Stimulated activated CD8-positive, alpha-beta memory T cell treated with anti-CD3 and anti-CD28 coated beads, Interleukin-12 subunit alpha, Interleukin-12 subunit beta, amount 100 ng/mL, for 4 hours (primary cell): ENCODE results near the gene RAD23B.
"Not testable (repeated sequence)": the region's sequence is repeated elsewhere in the genome, so short reads cannot be mapped to it uniquely, and the experiment has no call there.

Source experiments
- DNase-seq: peaks from one replicate; pipeline ENCODE4 v3.0.0-alpha.2; 2020; ENCODE audit warnings: low read depth

RAD23B gene

GRCh38 chr9:107293543-107294085, 10.5 kb downstream of the RAD23B start:
- no peak for DNase-seq

- no peak for DNase-seq
Measured at GRCh38 chr9:107294756-107295155, 11.7 kb downstream of the RAD23B start.

- DNase-seq = no peak
Measured at GRCh38 chr9:107295995-107296394, 12.9 kb downstream of the RAD23B start.

GRCh38 chr9:107296592-107296991, 13.5 kb downstream of the RAD23B start:
- not testable (repeated sequence) for DNase-seq

- no peak for DNase-seq
Measured at GRCh38 chr9:107299437-107299836, 16.4 kb downstream of the RAD23B start.

- DNase-seq = no peak
Measured at GRCh38 chr9:107306308-107306707, 23.2 kb downstream of the RAD23B start.

GRCh38 chr9:107307331-107307730, 24.3 kb downstream of the RAD23B start:
- no peak for DNase-seq

- no peak for DNase-seq
Measured at GRCh38 chr9:107308461-107308860, 25.4 kb downstream of the RAD23B start.

- no peak for DNase-seq
Measured at GRCh38 chr9:107309271-107309670, 26.2 kb downstream of the RAD23B start.

GRCh38 chr9:107312376-107313050, 29.4 kb downstream of the RAD23B start:
- no peak for DNase-seq

GRCh38 chr9:107313555-107314096, 30.5 kb downstream of the RAD23B start:
- no peak for DNase-seq

GRCh38 chr9:107314763-107315162, 31.7 kb downstream of the RAD23B start:
- DNase-seq = no peak

- no peak for DNase-seq
Measured at GRCh38 chr9:107316795-107317661, 33.9 kb downstream of the RAD23B start.

- no peak for DNase-seq
Measured at GRCh38 chr9:107322643-107323042, 39.6 kb downstream of the RAD23B start.

GRCh38 chr9:107323836-107324585, 40.9 kb downstream of the RAD23B start:
- DNase-seq = no peak

GRCh38 chr9:107325842-107326241, 42.8 kb downstream of the RAD23B start:
- no peak for DNase-seq

- no peak for DNase-seq
Measured at GRCh38 chr9:107328510-107328909, 45.4 kb downstream of the RAD23B start.

- DNase-seq = no peak
Measured at GRCh38 chr9:107330420-107330819, 47.3 kb downstream of the RAD23B start.

GRCh38 chr9:107332883-107333282, 49.8 kb downstream of the RAD23B start:
- DNase-seq = no peak

- DNase-seq = no peak
Measured at GRCh38 chr9:107333363-107333762, 50.3 kb downstream of the RAD23B start.

GRCh38 chr9:107334103-107334776, 51.2 kb downstream of the RAD23B start:
- DNase-seq = no peak

GRCh38 chr9:107335331-107335730, 52.3 kb downstream of the RAD23B start:
- no peak for DNase-seq
